ENCODE data around the gene LMO1. TPM values are rescaled to one million over a fixed set of nuclear protein-coding genes. Genes with fewer than 3 reads are reported as not detected.

The LMO1 gene
- total RNA-seq, 2 donors from 2014 or later: not detected

- H3K4me3 ChIP-seq: no peak overlapping the region
- DNase-seq (ENCODE audit: low spot score): no peak
- no peaks in the 10 kb centered on the region for H3K4me1 ChIP-seq (replicated peaks)
- no peaks in the 10 kb centered on the region for H3K9me3 ChIP-seq
- H3K36me3 ChIP-seq: no peaks in the 10 kb centered on the region
- TF ChIP-seq POLR2A (IDR thresholded peaks at IDR 0.05): no peak
- TF ChIP-seq POLR2AphosphoS5 (IDR thresholded peaks at IDR 0.05): no peak
- TF ChIP-seq CTCF (IDR thresholded peaks at IDR 0.05): no peak
- H3K27ac ChIP-seq: no peak overlapping the region
- 86% methylated on average over 3 of the region's 3 CpGs for WGBS
- intact Hi-C loops (cut with DNase I): no loop called here
- H3K27me3 ChIP-seq (replicated peaks; ENCODE audit: insufficient read depth): no peaks in the 10 kb centered on the region
Measured at GRCh38 chr11:8242118-8242475, 21.6 kb downstream of the LMO1 start.

GRCh38 chr11:8241373-8242117, 22.1 kb downstream of the LMO1 start:
- DNase-seq (ENCODE audit: low spot score): no peak
- no peaks in the 10 kb centered on the region for H3K4me1 ChIP-seq (replicated peaks)
- intact Hi-C loops (cut with DNase I): no loop called here
- no peak for TF ChIP-seq POLR2AphosphoS5 (IDR thresholded peaks at IDR 0.05)
- TF ChIP-seq POLR2A (IDR thresholded peaks at IDR 0.05): no peak
- no peak for TF ChIP-seq CTCF (IDR thresholded peaks at IDR 0.05)
- H3K36me3 ChIP-seq: no peaks in the 10 kb centered on the region
- no peaks in the 10 kb centered on the region for H3K9me3 ChIP-seq
- H3K4me3 ChIP-seq: no peak overlapping the region
- no peak overlapping the region for H3K27ac ChIP-seq
- H3K27me3 ChIP-seq (replicated peaks; ENCODE audit: insufficient read depth): no peaks in the 10 kb centered on the region

- TF ChIP-seq CTCF (IDR thresholded peaks at IDR 0.05) (no peak), POLR2A (IDR thresholded peaks at IDR 0.05) (no peak), POLR2AphosphoS5 (IDR thresholded peaks at IDR 0.05) (no peak)
- Histone ChIP-seq H3K27ac (no peak overlapping the region), H3K4me1 (replicated peaks) (no peaks in the 10 kb centered on the region), H3K9me3 (no peaks in the 10 kb centered on the region), H3K27me3 (replicated peaks; ENCODE audit: insufficient read depth) (no peaks in the 10 kb centered on the region), H3K4me3 (no peak overlapping the region), H3K36me3 (no peaks in the 10 kb centered on the region)
- DNase-seq (ENCODE audit: low spot score): no peak
- WGBS: 85% methylated on average over 6 of the region's 6 CpGs
- intact Hi-C loops (cut with DNase I): no loop called here
Measured at GRCh38 chr11:8239536-8240228, 24.0 kb downstream of the LMO1 start.

- TF ChIP-seq CTCF (IDR thresholded peaks at IDR 0.05) (no peak), POLR2A (IDR thresholded peaks at IDR 0.05) (no peak), POLR2AphosphoS5 (IDR thresholded peaks at IDR 0.05) (no peak)
- no peaks in the 10 kb centered on the region for H3K4me1 ChIP-seq (replicated peaks)
- DNase-seq (ENCODE audit: low spot score): no peak
- H3K36me3 ChIP-seq: no peaks in the 10 kb centered on the region
- H3K27me3 ChIP-seq (replicated peaks; ENCODE audit: insufficient read depth): no peaks in the 10 kb centered on the region
- no peak overlapping the region for H3K27ac ChIP-seq
- intact Hi-C loops (cut with DNase I): no loop called here
- no peaks in the 10 kb centered on the region for H3K9me3 ChIP-seq
- WGBS: 89% methylated on average over 4 of the region's 4 CpGs
- no peak overlapping the region for H3K4me3 ChIP-seq
Measured at GRCh38 chr11:8239040-8239439, 24.6 kb downstream of the LMO1 start.

GRCh38 chr11:8237453-8237852, 26.2 kb downstream of the LMO1 start:
- H3K4me1 ChIP-seq (replicated peaks): no peaks in the 10 kb centered on the region
- H3K4me3 ChIP-seq: no peak overlapping the region
- no peaks in the 10 kb centered on the region for H3K9me3 ChIP-seq
- no peak overlapping the region for H3K27ac ChIP-seq
- no peak for DNase-seq (ENCODE audit: low spot score)
- no peaks in the 10 kb centered on the region for H3K36me3 ChIP-seq
- intact Hi-C loops (cut with DNase I): no loop called here
- TF ChIP-seq CTCF (IDR thresholded peaks at IDR 0.05) (no peak), POLR2A (IDR thresholded peaks at IDR 0.05) (no peak), POLR2AphosphoS5 (IDR thresholded peaks at IDR 0.05) (no peak)
- H3K27me3 ChIP-seq (replicated peaks; ENCODE audit: insufficient read depth): no peaks in the 10 kb centered on the region
- 87% methylated on average over 10 of the region's 10 CpGs for whole genome bisulfite sequencing

All from prostate gland (tissue), 2 donors.